Stimulated activated CD4-positive, alpha-beta T cell treated with anti-CD3 and anti-CD28 coated beads, Interleukin-2, amount 100 ng/mL, for 48 hours (primary cell): Measurements from ENCODE around the gene SCRG1.

Experiments
- DNase-seq, 2 donors: peaks; one replicate each; pipeline ENCODE4 v3.0.0-alpha.2; 2020

SCRG1 gene

GRCh38 chr4:173398779-173399415 lies at the start of gene SCRG1:
Gene SCRG1, minus strand, starts transcription at chr4:173399116. Its CDS starts 7,702 bp downstream, at chr4:173391414.
- no peak for DNase-seq

- DNase-seq: no peak
Observed at GRCh38 chr4:173448103-173448502, 49.2 kb upstream of the SCRG1 start.

DNA sequence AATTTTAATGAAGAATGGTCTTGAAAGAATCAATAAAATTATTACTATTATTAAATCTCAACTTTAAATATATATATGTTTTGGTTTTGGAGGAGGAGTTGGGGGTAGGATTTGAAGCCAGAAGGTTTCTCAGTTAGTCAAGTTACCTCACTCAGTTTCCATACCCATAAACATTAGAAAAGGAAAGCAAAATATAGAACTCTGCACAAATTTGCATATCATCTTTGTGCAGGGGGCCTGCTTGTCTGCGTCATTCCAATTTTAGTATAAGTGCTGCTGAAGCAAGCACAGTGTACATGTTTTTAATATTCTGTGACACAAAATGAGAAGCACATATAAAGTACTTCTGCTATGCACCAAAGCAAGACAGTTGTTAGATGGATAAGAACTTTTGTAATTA lies 47.5 kb upstream of the SCRG1 start:
- DNase-seq: no peak

DNA sequence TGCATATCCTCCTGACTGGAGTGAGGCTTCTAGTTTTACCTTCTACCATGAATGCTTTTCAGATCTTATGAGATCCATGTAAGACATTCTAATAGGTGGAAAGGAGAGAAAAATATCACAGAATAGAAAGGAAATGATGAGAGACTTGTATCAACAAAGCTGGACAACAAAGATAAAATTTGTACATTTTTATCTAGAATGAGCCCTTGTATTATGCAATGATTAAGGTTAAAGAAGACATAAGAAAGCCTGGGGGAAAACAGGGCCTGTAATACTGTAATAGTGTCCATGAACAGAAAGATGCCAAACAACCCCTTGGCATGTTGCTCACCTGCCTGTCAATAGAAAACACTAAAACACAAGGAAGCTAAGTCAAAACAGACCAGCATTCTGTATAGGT lies 44.2 kb upstream of the SCRG1 start:
- DNase-seq: no peak

- DNase-seq: no peak
Observed at GRCh38 chr4:173442223-173442932, 43.5 kb upstream of the SCRG1 start.

DNA sequence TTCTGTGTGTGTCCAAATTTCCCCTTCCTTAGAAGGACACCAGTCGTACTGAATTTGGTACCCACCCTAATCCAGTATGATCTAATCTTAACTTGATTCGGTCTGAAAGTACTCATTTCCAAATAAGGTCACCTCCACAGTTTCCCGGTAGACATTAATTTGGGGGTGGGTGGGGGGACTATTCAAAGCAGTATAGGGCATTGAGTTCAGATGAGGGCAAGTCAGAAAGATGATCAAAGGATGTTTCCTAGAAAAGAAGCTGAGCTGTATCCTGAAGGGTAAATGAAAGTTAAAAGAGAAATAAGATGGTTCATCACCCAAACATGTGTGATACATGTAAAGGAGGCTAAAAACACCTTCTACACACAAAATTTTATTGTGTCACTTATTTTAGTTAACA lies 42.0 kb upstream of the SCRG1 start:
- no peak for DNase-seq

DNA sequence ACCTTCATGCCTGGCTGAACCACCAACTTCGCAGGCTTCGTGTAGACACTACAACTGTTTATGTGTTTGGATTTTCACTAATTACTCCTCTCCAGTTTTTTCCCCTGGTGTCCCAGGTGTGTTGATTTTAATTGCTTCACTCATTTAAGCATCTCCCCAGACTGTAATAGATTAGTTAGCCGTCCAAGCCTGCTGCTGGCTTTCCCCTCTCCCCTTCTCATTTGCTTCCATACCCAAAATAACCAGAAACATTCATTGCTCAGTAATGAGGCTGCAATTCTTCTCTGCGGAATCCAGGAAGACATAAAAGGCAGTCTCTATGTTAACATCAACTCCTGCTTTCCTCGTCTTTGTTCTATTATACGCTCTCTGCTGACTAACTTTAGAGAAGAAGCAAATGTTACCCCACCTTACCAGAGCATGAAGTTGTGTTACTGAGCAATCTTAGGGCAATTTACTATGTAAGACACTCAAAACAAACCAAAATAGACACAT lies 37.9 kb upstream of the SCRG1 start:
- DNase-seq: no peak

GRCh38 chr4:173436149-173436579 lies 37.2 kb upstream of the SCRG1 start:
- DNase-seq: no peak

GRCh38 chr4:173434231-173434630 lies 35.3 kb upstream of the SCRG1 start:
- no peak for DNase-seq

- DNase-seq: no peak
Observed at GRCh38 chr4:173433447-173433846, 34.5 kb upstream of the SCRG1 start.

GRCh38 chr4:173432430-173432829 lies 33.5 kb upstream of the SCRG1 start:
- no peak for DNase-seq

- no peak for DNase-seq
Observed at GRCh38 chr4:173426064-173426463, 27.1 kb upstream of the SCRG1 start.

GRCh38 chr4:173424899-173425805 lies 26.2 kb upstream of the SCRG1 start:
- no peak for DNase-seq

DNA sequence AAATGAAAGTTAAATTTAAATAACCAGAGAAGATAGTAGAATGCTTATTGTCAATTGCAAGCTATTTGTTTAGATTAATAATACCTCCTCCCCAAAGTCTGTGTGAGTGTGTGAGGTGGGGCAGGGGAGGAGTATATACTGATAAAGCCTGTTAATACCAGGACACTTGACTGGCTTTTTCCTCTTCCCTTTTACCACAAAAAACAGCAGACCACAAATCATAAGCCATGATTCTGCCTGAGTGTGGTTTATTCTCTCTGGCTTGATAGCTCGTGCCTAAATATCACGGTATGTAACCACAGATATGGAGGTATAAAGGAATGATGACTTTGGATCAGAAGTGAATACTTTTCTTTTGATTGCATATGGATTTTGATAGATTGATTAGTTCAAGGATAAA lies 21.9 kb upstream of the SCRG1 start:
- DNase-seq: no peak

GRCh38 chr4:173420324-173420752 lies 21.4 kb upstream of the SCRG1 start:
- DNase-seq: no peak

DNA sequence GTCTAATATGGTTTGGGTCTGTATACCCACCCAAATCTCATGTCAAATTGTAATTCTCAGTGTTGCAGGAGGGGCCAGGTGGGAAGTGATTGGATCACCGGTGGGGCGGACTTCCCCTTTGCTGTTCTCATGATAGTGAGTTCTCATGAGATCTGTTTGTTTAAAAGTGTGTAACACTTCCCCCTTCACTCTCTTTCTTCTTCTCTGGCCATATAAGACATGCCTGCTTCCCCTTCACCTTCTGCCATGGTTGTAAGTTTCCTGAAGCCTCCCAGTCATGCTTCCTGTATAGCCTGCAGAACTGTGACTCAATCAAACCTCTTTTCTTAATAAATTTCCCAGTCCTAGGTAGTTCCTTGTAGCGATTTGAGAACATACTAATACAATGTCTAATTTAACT lies 19.7 kb upstream of the SCRG1 start:
- no peak for DNase-seq

GRCh38 chr4:173417833-173418232 lies 18.9 kb upstream of the SCRG1 start:
- DNase-seq: no peak

DNA sequence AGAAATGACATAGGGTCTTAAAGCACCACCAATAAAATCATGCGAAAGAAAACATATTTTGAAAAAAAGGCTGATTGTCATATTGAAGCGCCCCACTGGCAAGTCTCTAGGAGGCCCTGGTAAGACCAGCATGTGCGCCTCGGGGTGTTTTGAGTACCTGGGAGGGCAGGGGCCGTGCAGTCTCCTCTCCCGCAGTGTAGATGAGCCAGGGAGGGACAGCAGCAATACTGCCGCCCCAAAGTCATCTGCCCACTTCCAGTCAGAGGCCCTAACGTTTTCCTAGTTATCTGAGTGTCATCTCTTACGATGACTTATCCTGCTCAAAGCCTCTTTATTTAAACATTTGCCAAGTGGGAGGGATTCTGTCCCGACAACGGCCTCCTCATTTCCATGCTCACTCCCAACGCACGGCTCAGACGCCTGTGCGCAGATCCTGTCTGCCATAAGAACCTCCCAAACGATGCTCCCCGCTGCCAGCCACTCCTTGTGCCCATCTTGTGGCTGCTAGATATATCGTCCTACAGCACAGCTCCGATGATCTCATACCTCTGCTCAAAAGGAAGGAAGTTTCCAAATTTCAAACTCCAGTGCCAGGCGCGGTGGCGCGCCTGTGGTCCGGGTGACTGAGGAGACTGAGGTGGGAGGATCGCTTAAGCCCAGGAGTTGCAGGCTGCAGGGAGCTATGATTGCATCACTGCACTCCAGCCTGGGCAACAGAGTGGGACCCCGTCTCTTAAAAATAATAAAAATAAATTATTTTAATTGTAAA lies 17.2 kb upstream of the SCRG1 start:
- no peak for DNase-seq

DNA sequence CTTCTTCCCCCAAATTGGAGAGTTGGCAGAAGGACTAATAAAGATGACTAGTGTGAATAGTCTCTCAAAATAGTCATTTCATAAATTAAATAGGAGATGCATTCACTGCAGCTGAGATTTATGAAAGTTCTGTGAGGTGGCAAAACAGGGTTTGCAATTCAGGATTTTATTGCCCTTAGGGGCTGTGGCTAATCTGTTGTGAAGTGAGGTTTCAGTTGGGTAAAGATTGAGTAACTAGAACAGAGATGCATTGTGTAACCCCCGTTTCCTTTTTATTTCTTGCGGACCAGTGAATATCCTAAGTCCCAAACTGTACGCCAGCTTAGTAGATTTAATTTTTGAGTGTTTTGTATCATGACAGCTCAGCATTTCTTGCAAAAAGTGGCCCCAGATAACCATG lies 16.2 kb upstream of the SCRG1 start:
- DNase-seq: no peak

DNA sequence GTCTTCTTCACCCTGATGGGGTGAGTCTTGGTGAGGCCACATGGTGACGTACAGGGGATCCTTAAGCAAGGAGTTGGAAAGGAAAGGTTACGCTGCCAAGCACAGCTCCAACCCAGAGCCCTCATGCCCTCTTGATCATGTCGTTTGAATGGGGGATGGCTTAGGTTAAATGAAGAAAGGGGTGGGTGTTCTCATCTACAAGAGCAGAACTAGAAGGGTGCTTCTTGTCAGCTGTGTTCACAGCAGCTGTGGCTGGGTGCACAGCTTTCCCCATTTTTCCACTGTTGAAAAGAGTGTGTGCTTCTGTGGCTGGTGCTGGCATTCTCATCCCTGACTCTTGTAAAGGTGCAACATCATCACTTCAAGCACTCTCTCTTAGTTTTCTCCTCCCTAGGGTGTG lies 15.5 kb upstream of the SCRG1 start:
- DNase-seq: no peak

- DNase-seq: no peak
Observed at GRCh38 chr4:173413036-173413435, 14.1 kb upstream of the SCRG1 start.

DNA sequence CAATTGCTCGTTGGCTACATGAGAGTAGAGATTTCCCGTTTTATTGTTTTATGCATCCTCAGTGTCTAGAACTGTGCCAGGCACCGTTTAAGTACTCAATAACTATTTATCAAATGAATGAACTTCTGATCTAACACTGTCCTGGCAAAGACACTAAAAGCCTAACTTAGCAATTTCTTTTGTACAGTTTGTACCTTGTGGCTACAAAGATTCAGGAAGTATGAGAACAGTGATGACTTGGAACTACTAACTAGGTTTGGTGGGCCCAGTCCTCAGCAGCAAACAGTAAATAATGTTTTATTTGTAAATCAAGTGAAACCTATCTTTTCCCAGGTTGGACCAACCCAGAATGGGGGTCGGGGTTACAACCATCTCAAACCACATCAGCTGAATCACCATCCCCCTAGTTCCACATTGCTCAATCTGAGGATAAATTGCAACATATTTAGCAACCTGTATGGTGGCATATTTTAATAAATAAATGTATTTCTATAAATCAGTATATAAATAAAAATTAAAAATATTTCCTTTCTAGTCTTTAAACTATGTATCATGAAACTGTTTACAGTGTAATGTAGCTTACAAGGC lies 12.3 kb upstream of the SCRG1 start:
- no peak for DNase-seq
